GM23338 (cell line): ENCODE measurements around the gene FGD3.

Experiments
- CREB1 ChIP-seq: fragments of 250-450 bp; sonication (Bioruptor Pico); IDR thresholded peaks from 2 replicates; pipeline ENCODE4 v1.5.0; 2020; ENCODE audit warnings: low read depth, mild to moderate bottlenecking, moderate library complexity
- ETS1 ChIP-seq: IDR thresholded peaks from 2 replicates; pipeline ENCODE4 v1.6.1; 2016; ENCODE audit warnings: antibody characterized with exemption
- EZH2 ChIP-seq: fragments of 200-600 bp; sonication (generic); IDR thresholded peaks from one replicate; pipeline ENCODE4 v1.8.0; 2017; ENCODE audit warnings: antibody characterized with exemption, mild to moderate bottlenecking, low read depth; ENCODE audit not compliant: unreplicated experiment
- EZH2phosphoT487 ChIP-seq: fragments of 200-600 bp; sonication (generic); IDR thresholded peaks from one replicate; pipeline ENCODE4 v1.8.1; 2018; ENCODE audit warnings: antibody characterized with exemption; ENCODE audit not compliant: unreplicated experiment
- JUNB ChIP-seq: IDR thresholded peaks from one replicate; pipeline ENCODE4 v1.6.1; 2016; ENCODE audit warnings: antibody characterized with exemption; ENCODE audit not compliant: unreplicated experiment
- POLR2AphosphoS5 ChIP-seq: IDR thresholded peaks from 2 replicates; pipeline ENCODE4 v1.6.1; 2016; ENCODE audit warnings: antibody characterized with exemption, low read depth
- REST ChIP-seq: IDR thresholded peaks from one replicate; pipeline ENCODE4 v1.6.1; 2018; ENCODE audit warnings: antibody characterized with exemption; ENCODE audit not compliant: unreplicated experiment
- STAT1 ChIP-seq: IDR thresholded peaks from one replicate; pipeline ENCODE4 v1.6.1; 2016; ENCODE audit warnings: antibody characterized with exemption; ENCODE audit not compliant: unreplicated experiment
- ZNF114 ChIP-seq: fragments of 250-450 bp; sonication (Bioruptor Pico); IDR thresholded peaks from 2 replicates; pipeline ENCODE4 v1.5.0; 2020; ENCODE audit warnings: mild to moderate bottlenecking, moderate library complexity
- ZNF331 ChIP-seq: fragments of 250-450 bp; sonication (Bioruptor Pico); IDR thresholded peaks from 2 replicates; pipeline ENCODE4 v1.5.0; 2020; ENCODE audit warnings: low read depth, mild to moderate bottlenecking, moderate library complexity
- ZNF462 ChIP-seq: fragments of 250-450 bp; sonication (Bioruptor Pico); IDR thresholded peaks from 2 replicates; pipeline ENCODE4 v1.5.0; 2020; ENCODE audit warnings: mild to moderate bottlenecking, moderate library complexity
- TF ChIP-seq, protein P1 (sequence below), 2 experiments: fragments of 200-600 bp in 1 of 2; sonication (generic) in 1 of 2; conservative IDR thresholded peaks; 2 replicates each; pipeline versions ENCODE4 v1.5.1 to v1.6.1; 2016 to 2017; ENCODE audit warnings: antibody characterized with exemption in 2 of 2, low read depth in 2 of 2, mild to moderate bottlenecking in 2 of 2, moderate library complexity in 1 of 2

- no peak for TF ChIP-seq EZH2phosphoT487
- TF ChIP-seq, protein P1, sequence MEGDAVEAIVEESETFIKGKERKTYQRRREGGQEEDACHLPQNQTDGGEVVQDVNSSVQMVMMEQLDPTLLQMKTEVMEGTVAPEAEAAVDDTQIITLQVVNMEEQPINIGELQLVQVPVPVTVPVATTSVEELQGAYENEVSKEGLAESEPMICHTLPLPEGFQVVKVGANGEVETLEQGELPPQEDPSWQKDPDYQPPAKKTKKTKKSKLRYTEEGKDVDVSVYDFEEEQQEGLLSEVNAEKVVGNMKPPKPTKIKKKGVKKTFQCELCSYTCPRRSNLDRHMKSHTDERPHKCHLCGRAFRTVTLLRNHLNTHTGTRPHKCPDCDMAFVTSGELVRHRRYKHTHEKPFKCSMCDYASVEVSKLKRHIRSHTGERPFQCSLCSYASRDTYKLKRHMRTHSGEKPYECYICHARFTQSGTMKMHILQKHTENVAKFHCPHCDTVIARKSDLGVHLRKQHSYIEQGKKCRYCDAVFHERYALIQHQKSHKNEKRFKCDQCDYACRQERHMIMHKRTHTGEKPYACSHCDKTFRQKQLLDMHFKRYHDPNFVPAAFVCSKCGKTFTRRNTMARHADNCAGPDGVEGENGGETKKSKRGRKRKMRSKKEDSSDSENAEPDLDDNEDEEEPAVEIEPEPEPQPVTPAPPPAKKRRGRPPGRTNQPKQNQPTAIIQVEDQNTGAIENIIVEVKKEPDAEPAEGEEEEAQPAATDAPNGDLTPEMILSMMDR (conservative IDR thresholded peaks at IDR 0.05; ENCODE audit: low read depth in 2 of 2) = no peak
- TF ChIP-seq REST = no peak
- TF ChIP-seq EZH2 = no peak
- no peak for TF ChIP-seq CREB1 (CRISPR knock-in tag)
- TF ChIP-seq POLR2AphosphoS5 = no peak
- TF ChIP-seq STAT1 = no peak
- no peak for TF ChIP-seq ZNF331
- TF ChIP-seq ZNF462 (CRISPR knock-in tag) = no peak
- TF ChIP-seq ETS1 = no peak
- TF ChIP-seq JUNB = no peak
- no peak for TF ChIP-seq ZNF114
These were observed 109.8 kb downstream of the FGD3 start for GRCh38 chr9:93057042-93057702.
